A172 (cell line): ENCODE results near the gene GRIK3. TPM values are rescaled to one million over a fixed set of nuclear protein-coding genes. Genes with fewer than 3 reads are reported as not detected.
A peak's percentile ranks its signal among the peaks of the same experiment; 100 is the strongest.

Experiments used
- DNase-seq: peaks from one replicate; pipeline ENCODE4 v3.0.0-alpha.2; 2015; ENCODE audit warnings: low spot score
- total RNA-seq: library from RNA; depleted of rRNA; stranded (reverse); fragments of >200 nt; shearing (Covaris generic); gene quantifications from 2 replicates; pipeline ENCODE4 v1.2.3, GENCODE V29; 2014

Gene GRIK3
- total RNA-seq, 1 experiment from 2014 or later = not detected

DNA sequence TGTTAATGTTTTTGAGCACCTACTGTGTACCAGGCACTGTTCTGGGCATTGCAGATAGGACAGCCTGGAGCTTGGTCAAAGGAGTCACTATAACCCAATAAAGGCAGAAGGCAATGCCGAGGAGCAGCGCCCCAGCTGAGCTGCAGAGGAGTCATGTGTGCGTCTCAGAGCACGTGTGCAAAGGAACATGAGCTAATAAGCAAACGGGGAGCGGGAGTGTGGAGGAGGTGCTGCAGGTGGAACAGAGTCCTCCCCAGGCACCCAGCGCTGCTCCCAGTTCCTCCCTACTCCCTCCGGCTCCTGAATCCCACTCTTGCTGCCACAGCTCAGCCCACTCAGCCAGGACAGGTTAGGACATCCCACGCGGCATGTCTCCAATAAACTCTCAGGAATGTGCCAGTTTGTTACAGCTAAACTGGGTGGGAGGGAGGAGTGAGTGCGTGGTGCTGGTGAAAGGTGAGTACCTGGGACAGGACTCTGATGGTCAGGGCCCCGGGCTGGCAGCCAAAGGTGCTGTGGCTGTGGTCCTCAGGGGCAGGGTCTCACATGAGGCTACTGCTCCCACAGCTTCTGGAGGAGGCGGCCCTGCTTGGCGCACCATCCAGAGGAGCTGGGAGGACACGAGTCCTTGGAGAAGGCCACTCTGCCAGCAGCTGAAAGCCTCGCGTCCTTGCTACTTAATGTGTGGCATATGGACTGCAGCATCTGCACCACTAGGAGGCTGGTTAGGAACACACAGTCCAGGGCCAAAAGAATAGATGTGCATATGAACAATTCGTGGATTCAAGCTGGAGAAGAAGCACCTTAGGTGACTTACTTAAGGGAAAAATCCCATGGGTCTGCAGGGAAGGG lies 52.3 kb downstream of the GRIK3 start:
- no peak for DNase-seq

DNA sequence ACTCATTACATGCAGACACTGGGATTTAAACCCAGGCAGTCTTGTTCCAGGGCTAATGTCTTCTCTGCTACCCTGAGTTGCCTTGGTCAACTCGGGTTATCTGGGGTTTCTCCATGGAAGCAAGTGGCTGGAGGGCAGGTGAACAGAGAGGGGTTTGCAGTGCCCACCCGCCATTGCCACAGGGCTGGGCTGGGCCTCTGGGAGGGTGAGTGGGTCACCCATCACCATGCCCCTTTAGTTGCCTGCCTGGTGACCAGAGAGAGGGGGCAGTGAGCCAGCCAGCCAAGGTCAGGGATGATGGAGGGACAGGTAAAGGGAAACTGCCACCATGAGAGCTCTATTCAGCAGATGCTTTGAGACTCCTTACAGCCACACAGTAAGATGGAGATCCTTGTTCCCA lies 53.2 kb downstream of the GRIK3 start:
- DNase-seq = no peak

DNA sequence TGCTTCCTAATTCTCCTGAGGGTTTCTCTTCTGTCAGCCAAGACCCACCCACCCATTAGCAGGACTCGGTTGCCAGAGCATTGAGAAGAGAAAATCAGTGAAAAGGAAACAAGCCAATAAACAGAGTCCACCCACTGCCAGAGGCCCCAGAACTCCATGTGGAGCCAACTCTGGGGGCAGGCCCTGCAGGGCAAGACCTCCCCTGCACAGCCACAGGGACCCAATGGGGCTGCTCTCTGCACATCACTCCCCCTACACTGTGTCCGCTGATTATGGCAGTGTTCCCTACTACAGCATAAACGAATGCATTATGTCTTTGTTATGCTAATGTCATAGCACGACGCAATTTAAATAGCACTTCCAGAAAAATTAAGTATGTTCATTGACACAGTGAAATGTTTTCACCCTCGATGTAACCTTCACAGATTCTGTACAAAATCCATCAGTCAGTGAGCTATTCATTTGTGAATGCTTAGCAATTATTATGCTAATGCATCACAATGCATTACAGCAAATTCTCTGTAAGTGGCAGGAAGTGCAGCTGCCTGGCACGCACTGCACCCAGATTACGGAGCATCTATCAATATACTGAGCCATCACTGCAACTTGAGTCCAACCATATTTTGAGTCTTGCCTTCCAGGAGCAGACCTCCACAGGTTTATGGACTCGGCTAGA lies 56.4 kb downstream of the GRIK3 start:
- no peak for DNase-seq

DNA sequence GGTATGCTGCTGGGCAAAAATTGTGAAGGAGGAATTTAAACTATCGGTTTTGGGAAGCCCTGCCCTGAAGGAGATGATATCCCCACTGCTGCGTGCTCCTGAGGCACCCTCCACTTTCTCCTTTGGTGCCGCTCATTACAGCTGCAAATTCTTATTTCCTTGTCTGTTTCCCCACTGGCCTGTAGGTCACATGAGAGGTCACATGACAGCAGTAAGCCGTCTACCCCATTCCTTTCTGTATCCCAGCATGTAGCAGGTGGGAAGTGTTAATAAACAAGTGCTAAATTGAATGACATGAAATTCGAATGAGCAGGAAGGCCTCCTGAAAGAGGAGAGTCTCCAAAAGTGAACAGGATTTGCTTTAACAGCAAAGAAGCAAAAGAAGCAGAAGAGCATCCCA lies 58.7 kb downstream of the GRIK3 start:
- no peak for DNase-seq

- DNase-seq = no peak
Observed at GRCh38 chr1:36973056-36973455, 61.3 kb downstream of the GRIK3 start.

DNA sequence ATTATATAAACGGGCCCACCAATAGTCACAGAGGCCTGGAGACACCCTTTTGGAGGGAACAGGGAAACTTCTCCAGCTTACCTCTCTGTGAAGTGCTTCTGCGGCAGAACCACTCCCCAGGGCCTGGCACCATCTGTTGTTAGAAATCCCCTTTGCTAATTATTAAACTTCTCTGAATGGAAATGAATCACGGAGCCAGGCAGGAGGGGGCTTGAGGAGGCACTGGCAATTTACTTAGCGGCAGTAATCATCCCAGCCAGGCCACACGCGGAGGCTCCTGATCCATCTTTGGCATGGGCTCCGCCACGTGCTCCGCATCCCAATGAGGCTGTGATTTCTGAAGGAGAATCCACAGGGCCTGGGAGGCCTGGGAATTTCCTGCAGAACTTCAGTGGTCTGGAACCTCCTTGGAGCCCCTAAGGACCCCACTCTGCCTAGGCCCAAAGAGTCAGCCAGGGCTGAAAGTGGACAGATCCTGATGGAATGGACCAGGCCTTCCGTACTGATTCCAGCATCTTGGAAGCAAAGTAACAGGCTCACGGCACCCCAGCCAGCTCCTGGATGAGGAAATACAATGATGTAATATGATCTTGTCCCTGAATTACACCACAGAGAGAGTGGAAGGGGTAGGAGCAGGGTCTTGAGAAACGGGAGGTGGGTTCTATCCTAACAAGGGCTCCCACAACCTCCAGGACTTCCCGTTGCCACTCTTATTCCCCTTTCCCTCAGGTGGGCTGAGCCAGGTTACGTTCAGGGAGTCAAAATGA lies 62.3 kb downstream of the GRIK3 start:
- DNase-seq = no peak

DNA sequence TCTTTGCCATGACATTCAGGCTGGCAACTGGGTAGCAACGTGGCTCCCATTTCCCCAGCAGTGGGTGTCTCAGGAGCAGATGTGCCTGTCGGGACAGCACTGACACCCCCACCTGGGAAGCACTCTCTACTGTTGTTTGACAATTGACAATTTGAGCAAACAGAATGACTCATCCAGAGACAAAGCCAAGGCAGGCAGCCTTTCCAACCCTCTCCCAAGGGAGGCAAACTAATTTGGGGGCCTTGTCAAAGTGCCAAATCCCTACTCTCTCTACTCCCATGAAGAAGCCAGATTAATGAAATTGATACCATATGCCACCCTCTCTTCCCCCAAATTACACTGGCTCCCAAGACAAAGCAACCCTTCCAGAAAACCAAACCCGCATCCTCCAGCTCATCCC lies 65.6 kb downstream of the GRIK3 start:
- no peak for DNase-seq

GRCh38 chr1:36966242-36966641 lies 68.1 kb downstream of the GRIK3 start:
- peak; percentile 4 for DNase-seq

DNA sequence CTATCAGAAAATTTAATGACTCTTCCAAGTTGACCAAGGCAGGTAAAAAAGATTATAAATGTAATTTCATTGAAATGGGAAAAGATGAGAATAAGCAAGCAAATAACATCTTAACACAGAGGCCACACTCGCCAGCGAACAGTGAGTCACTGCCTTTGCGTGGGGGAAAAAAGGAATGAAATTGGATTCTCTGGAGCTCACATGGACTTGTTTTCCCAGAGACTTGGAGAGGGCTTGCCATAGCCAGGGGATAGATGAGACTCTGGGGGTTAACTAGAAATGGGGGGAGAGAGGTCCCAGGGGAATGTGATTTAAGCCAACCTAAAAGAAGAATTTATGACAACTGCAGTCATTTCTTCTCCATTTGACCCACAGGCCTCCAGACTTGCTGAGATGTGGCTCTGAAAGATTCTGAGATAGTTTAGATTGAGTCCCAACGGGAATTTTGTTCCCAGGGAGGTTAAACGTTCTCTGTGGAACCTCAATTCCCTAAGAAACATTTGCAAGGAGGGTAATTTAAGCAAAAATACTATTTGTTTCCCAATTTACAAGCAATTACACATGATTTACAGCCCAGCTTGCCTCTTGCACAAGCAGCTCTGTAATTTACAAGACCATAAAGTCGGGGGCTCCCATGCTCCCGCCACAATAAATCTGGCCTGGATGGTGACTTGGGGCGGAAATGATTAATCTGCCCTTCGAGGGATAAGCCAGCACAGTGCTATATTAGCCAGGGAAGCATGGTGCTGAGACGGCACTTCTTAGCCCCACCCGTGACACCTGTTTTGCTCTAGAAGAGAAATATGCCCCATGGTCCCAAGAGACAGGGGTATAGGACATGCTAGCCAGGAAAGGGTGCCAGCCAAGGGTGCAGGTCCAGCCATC lies 68.8 kb downstream of the GRIK3 start:
- DNase-seq = no peak

GRCh38 chr1:36964830-36965229 lies 69.5 kb downstream of the GRIK3 start:
- DNase-seq = no peak

- no peak for DNase-seq
Observed at GRCh38 chr1:36963006-36963405, 71.3 kb downstream of the GRIK3 start.

- DNase-seq = no peak
Observed at GRCh38 chr1:36961062-36961615, 73.2 kb downstream of the GRIK3 start.

DNA sequence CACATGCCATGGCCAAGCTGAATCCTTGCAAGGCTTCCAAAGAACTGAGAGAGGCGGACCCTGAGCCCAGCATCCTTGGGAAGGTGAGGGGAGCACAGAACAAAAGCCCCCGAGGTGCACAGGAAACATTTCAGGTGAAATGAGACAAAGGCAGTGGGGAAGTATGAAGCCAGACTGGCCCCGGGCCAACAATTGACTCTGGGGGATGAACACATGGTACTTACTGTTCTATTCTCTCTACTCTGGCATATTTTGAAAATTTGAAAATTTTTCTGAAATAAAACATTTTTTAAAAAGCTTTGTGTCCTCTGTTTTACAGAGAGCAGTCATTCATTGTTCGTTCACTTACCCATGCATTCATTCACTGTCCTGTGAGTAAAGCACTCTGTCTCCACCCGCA lies 77.7 kb downstream of the GRIK3 start:
- DNase-seq = no peak

DNA sequence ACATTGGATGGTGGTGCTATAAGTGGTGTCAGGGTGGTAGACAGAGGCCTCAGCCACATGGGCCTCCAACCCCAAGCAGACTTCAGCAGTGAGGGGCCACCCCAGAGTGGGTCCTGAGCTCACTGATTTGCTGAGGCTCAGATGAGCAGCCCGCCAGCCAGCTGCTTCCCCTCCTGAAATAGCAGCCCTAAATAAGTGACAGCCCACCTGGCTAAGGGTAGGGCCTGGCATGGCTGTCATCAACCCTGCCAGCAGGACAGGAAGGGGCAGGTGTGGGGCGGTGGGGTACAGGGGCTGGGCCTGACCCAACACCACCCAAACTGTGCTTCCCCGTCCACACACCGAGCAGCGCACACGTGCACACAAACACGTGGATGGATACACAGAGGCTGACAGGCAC lies 79.3 kb downstream of the GRIK3 start:
- DNase-seq = no peak

DNA sequence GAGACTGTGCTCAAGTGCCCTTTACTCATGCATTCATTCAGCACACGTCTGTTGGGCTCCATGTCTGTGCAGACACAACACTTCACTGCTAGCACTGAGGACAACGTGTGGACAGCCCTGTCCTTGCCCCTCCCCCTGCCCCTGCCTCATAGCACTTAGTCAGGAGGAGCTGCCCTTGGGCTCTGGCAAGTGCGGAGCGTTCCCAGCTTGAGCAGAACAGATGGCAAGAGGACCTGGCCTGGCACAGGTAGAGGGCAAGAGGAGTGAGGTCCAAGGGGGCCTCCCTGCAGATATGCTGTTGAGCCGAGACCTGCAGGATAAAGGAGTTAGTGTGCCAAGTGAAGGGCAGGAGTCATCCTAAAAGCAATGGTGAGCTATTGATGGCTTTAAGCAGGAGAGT lies 81.3 kb downstream of the GRIK3 start:
- no peak for DNase-seq

- no peak for DNase-seq
Observed at GRCh38 chr1:36951761-36952160, 82.6 kb downstream of the GRIK3 start.

DNA sequence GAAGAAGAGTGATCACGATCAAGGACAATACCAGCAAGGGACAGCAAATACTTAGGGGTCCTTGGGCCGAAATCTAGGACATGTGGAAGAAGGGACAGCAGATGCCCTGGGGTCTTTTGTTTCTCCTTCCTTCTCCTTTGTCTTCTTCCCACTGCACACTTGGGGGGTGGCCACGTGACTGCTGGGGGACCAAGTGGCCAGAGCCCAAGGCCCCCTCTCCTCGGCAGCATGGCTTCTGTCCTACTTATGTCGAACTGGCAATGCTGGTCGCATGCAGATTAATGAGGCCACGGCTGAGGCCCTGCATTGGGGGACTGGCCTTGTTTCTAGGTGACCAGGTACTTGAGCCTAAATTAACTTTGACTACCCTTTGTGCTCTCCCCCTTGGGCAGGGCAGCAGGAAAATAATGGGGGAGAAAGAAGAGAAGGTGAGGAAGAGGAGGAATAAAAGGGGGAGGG lies 83.0 kb downstream of the GRIK3 start:
- no peak for DNase-seq

- DNase-seq = no peak
Observed at GRCh38 chr1:36950604-36951291, 83.6 kb downstream of the GRIK3 start.

GRCh38 chr1:36948606-36949005 lies 85.7 kb downstream of the GRIK3 start:
- DNase-seq = no peak

GRCh38 chr1:36948147-36948546 lies 86.2 kb downstream of the GRIK3 start:
- DNase-seq = no peak

DNA sequence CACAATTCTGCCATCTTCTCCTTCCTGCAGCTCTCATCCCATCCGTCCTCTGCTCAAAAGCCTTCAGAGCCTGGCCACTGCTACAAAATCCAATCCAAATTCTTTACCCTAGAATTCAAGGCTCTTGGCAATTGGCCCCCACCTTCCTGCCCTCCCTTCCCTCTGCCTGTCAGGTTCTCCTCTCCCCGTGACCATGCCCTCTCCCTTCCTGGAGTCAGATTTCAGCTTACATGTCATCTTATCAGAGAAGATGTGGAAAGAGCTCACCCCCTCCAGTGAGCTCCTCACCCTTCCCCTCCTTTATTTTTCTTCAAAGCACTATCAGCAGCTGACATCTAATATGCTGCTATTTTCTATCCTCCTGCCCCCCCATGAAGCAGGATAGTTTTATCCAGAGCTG lies 86.9 kb downstream of the GRIK3 start:
- DNase-seq = no peak
